Esophagus squamous epithelium (tissue), 5 donors: ENCODE data around the gene TMEFF2. TPM values are rescaled to one million over a fixed set of nuclear protein-coding genes. Genes with fewer than 3 reads are reported as not detected.
A peak's percentile ranks its signal among the peaks of the same experiment; 100 is the strongest.

Experiments
- DNase-seq: peaks from one replicate; lab custom pipeline; 2025; lab: John Stamatoyannopoulos, UW
- H3K27ac ChIP-seq, 4 donors: fragments of 200-600 bp; sonication (generic); one replicate each; pipeline ENCODE4 v1.5.1; 2016 to 2019; ENCODE audit warnings: mild to moderate bottlenecking in 1 of 4
- H3K27me3 ChIP-seq, 4 donors: fragments of 200-600 bp; sonication (generic); 1 replicate in 3 of 4; 2 replicates in 1 of 4; pipeline versions ENCODE4 v1.5.1 to v1.6.0; 2017 to 2021; ENCODE audit warnings: antibody characterized with exemption in 1 of 4
- H3K36me3 ChIP-seq, 3 donors: fragments of 200-600 bp; sonication (generic); one replicate each; pipeline ENCODE4 v1.5.1; 2016 to 2019
- H3K4me1 ChIP-seq, 3 donors: fragments of 200-600 bp; sonication (generic); one replicate each; pipeline ENCODE4 v1.5.1; 2017 to 2019
- H3K4me3 ChIP-seq, 4 donors: fragments of 200-600 bp; sonication (generic); 1 replicate in 3 of 4; 2 replicates in 1 of 4; pipeline ENCODE4 v1.5.1; 2016 to 2019; ENCODE audit warnings: mild to moderate bottlenecking in 2 of 4, moderate library complexity in 1 of 4
- H3K9me3 ChIP-seq, 3 donors: fragments of 200-600 bp; sonication (generic); one replicate each; pipeline ENCODE4 v1.5.1; 2016 to 2019
- POLR2A ChIP-seq, 4 donors: fragments of 450-650 bp; IDR thresholded peaks; one replicate each; pipeline ENCODE4 v1.6.1; 2017; ENCODE audit warnings: antibody characterized with exemption in 4 of 4, mild to moderate bottlenecking in 4 of 4, moderate library complexity in 3 of 4
- WGBS, 2 donors: methylation state at CpG; one replicate each; pipeline ENCODE4 v1.1.5; 2018; 5-methylcytosine and 5-hydroxymethylcytosine counted together
- intact Hi-C: fragments of 100-400 bp; cut with DNase I; formaldehyde crosslinking; loops from one replicate; pipeline ENCODE4 v1.15.0; 2022
- total RNA-seq, 4 donors: library from RNA; depleted of rRNA; stranded (reverse); fragments of >200 nt; gene quantifications; one replicate each; pipeline ENCODE4 v1.1.0, GENCODE V29; 2016
- TF ChIP-seq, protein P1 (sequence below), 6 experiments: fragments of 450-650 bp in 4 of 6; fragments of 200-600 bp in 2 of 6; sonication (generic) in 2 of 6; IDR thresholded peaks; one replicate each; pipeline ENCODE4 v1.5.1; 2016 to 2019; ENCODE audit warnings: antibody characterized with exemption in 6 of 6, mild to moderate bottlenecking in 4 of 6, moderate library complexity in 4 of 6
- donor health status: DM: yes; HTN: yes; CAD: no.

TMEFF2 gene
- total RNA-seq, 4 donors from 2014 or later = 1.5 TPM; not detected in 3

DNA sequence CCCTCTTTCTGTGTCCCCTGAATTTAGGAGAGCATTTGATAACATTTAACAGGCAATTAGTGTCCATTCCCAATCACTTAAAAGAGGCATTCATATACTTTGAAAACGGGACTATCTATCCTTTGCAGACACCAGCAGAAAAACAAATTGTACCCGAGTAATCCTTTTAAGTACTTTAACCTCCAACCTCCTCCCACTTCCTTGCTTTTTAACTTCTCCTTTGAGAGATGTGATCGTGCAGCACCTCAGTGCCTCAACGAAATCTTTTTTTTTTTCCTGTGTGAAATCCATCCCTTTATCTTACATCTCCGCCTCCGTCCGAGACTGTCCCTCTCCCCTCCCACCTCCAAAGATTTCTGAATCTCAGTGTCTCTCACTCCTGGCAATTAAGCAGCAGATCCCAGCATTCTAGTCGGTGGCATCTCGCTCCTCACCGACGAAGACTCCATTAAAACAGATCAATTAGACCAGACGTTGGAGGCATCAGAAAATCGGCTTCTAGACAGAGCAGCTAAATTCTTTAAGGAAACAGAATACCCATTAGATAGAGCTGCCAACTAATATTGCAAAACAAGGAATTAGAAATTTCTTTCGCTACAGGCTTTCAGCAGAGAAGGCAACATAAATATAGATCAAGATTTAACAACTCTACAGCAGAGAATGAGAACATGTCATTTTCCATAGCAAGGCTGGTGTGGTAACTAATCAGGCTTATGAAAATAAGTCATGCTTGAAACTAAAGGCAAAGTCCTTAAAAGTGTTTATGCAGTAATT is 1.9 kb upstream of the TMEFF2 start:
- no peaks in the 10 kb centered on the region for H3K36me3 ChIP-seq
- DNase-seq = no peak
- intact Hi-C loops = no loop called here
- peaks cover 16 to 93% (median 36%) of the 10 kb centered on the region in 4 donors for H3K27me3 ChIP-seq
- H3K4me3 ChIP-seq = peak overlapping the region in 2 of 4 donors; percentile 47 to 63
- peaks cover 22 to 30% (median 24%) of the 10 kb centered on the region in 3 donors for H3K4me1 ChIP-seq
- H3K9me3 ChIP-seq = no peaks in the 10 kb centered on the region
- no peak overlapping the region for H3K27ac ChIP-seq
- no peak for TF ChIP-seq POLR2A (IDR thresholded peaks at IDR 0.05)
- TF ChIP-seq, protein P1, sequence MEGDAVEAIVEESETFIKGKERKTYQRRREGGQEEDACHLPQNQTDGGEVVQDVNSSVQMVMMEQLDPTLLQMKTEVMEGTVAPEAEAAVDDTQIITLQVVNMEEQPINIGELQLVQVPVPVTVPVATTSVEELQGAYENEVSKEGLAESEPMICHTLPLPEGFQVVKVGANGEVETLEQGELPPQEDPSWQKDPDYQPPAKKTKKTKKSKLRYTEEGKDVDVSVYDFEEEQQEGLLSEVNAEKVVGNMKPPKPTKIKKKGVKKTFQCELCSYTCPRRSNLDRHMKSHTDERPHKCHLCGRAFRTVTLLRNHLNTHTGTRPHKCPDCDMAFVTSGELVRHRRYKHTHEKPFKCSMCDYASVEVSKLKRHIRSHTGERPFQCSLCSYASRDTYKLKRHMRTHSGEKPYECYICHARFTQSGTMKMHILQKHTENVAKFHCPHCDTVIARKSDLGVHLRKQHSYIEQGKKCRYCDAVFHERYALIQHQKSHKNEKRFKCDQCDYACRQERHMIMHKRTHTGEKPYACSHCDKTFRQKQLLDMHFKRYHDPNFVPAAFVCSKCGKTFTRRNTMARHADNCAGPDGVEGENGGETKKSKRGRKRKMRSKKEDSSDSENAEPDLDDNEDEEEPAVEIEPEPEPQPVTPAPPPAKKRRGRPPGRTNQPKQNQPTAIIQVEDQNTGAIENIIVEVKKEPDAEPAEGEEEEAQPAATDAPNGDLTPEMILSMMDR (IDR thresholded peaks at IDR 0.05) = no peak
- WGBS, 2 donors = 10 to 18% methylated on average over 12 to 14 of the region's 14 CpGs

DNA sequence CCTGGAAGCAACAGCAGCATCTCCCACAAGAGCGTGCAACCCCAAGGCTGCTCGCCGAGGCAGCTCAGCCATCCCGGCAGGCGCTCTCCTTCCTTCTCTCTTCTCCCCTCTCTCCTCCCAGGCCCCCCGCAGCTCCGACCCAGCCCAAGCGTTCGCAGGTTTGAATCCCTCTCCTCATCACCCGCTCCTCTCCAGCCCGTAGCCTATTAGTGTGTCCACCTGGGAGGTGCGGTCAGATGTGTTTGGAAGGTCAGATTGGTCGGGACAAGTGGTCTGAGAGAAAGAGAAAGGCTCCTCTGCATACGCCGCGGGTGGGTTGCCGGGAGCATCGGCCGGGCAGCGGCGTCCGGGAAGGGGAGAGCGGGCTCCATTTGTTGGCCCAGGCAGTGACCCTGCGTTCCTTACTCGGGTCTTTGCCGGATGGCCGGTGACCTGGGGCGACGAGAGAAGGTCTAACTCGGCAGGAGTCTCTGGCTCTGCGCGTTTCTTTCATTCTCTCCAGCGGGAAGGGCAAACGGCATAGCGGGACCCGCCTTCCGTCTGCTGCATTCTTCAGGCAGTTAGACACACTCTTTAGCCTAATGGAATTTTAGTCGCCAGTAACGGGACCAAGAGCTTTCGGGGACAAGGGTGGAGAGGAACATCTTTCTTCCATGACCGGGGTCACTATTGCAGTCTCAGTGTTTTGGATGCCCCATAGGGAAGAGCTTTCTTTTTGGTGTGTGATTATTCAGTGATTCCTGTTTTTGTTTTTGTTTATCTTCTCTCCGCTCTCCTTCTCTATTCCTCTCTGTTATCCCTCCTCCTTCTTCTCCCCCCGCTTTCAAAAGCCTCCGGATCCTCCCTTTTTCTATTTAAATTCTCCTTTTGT is 1.1 kb upstream of the TMEFF2 start:
- 1 to 3% methylated on average over 15 to 18 of the region's 44 CpGs for WGBS, 2 donors
- Histone ChIP-seq H3K4me3 (peak overlapping the region; percentile 7 to 63 (median 43)), H3K4me1 (peaks cover 22 to 30% (median 24%) of the 10 kb centered on the region in 3 donors), H3K36me3 (no peaks in the 10 kb centered on the region), H3K27me3 (peaks cover 16 to 96% (median 36%) of the 10 kb centered on the region in 4 donors), H3K27ac (no peak overlapping the region), H3K9me3 (no peaks in the 10 kb centered on the region)
- intact Hi-C loops = no loop called here
- DNase-seq = no peak
- no peak for TF ChIP-seq POLR2A (IDR thresholded peaks at IDR 0.05)
- TF ChIP-seq, protein P1 (IDR thresholded peaks at IDR 0.05) = no peak

DNA sequence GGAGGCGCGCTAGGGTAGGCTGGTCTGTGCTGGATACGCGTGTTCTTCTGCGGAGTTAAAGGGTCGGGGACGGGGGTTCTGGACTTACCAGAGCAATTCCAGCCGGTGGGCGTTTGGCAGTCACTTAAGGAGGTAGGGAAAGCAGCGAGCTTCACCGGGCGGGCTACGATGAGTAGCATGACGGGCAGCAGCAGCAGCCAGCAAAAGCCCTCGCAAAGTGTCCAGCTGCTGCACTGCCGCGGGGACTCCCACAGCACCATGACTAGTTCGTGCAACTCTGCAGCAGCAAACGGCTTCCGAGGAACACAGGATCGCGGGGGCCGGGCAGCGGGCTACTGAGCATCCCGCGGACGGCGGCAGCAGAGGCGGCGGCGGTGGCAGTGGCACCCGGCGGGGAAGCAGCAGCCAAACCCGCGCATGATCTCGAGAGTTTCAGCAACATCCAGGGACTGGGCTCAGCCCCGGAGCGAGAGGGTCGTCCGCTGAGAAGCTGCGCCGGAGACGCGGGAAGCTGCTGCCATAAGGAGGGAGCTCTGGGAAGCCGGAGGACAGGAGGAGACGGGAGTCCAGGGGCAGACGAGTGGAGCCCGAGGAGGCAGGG is 368 bp downstream of the TMEFF2 start:
- TF ChIP-seq, protein P1 (IDR thresholded peaks at IDR 0.05) = no peak
- TF ChIP-seq POLR2A (IDR thresholded peaks at IDR 0.05) = no peak
- peaks cover 16 to 92% (median 36%) of the 10 kb centered on the region in 4 donors for H3K27me3 ChIP-seq
- WGBS, 2 donors = 4% methylated on average over 15 to 26 of the region's 48 CpGs
- H3K9me3 ChIP-seq = no peaks in the 10 kb centered on the region
- peak overlapping the region in 3 of 4 donors; percentile 39 to 63 (median 47) for H3K4me3 ChIP-seq
- no peaks in the 10 kb centered on the region for H3K36me3 ChIP-seq
- H3K27ac ChIP-seq = no peak overlapping the region
- no peak for DNase-seq
- peaks cover 22 to 30% (median 24%) of the 10 kb centered on the region in 3 donors for H3K4me1 ChIP-seq
- intact Hi-C loops = no loop called here

DNA sequence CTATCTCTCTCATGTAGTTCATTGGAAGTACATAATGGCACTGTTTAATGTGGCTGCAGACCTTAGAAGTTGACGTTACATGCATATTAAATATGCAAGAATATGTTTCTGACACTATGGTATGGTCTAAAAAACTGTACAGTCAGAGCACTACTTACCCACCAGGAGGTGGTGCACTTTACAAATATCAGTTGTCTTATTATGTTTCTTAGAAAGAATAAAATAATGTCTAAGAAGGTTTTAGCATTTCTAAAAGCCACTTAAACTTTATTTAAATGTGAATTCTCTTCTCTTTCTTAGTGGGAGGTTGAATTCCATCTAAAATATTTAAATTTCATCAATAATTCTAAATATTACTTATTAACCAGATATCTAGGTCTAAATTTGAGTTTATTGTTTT is 4.3 kb downstream of the TMEFF2 start:
- Histone ChIP-seq H3K4me1 (peaks cover 14 to 17% (median 16%) of the 10 kb centered on the region in 3 donors), H3K27ac (no peak overlapping the region), H3K9me3 (no peaks in the 10 kb centered on the region), H3K4me3 (no peak overlapping the region), H3K36me3 (no peaks in the 10 kb centered on the region), H3K27me3 (peaks cover 5 to 68% (median 20%) of the 10 kb centered on the region in 4 donors)
- no peak for DNase-seq
- TF ChIP-seq, protein P1 (IDR thresholded peaks at IDR 0.05) = peak in 2 of 6 experiments; percentile 16 to 42
- no peak for TF ChIP-seq POLR2A (IDR thresholded peaks at IDR 0.05)
- intact Hi-C loops = no loop called here
- WGBS, 2 donors = 32 to 33% methylated on average over 1 of the region's 1 CpG
